Ovary (tissue), 9 donors: ENCODE results near the gene AMIGO1. TPM values are rescaled to one million over a fixed set of nuclear protein-coding genes. Genes with fewer than 3 reads are reported as not detected.

Experiments used
- DNase-seq, 5 donors: peaks; one replicate each; pipeline ENCODE4 v3.0.0-alpha.2; 2019 to 2020
- H3K27ac ChIP-seq, 2 donors: fragments of 200-600 bp; one replicate each; pipeline versions ENCODE4 v1.5.1 to v1.8.0; 2019 to 2022
- H3K27me3 ChIP-seq: fragments of 200-600 bp; one replicate; pipeline ENCODE4 v1.8.0; 2022
- H3K36me3 ChIP-seq: fragments of 200-600 bp; sonication (generic); one replicate; pipeline ENCODE4 v1.5.1; 2019
- H3K4me1 ChIP-seq: one replicate; pipeline ENCODE4 v1.8.1; 2013; ENCODE audit warnings: mild to moderate bottlenecking, moderate library complexity; ENCODE audit not compliant: insufficient read depth
- H3K4me3 ChIP-seq: fragments of 200-600 bp; sonication (generic); one replicate; pipeline ENCODE4 v1.5.1; 2017
- H3K9me3 ChIP-seq, 2 donors: fragments of 200-600 bp in 1 of 2; sonication (generic) in 1 of 2; one replicate each; pipeline versions ENCODE4 v1.5.1 to v1.8.1; 2013 to 2019; ENCODE audit warnings: mild to moderate bottlenecking in 1 of 2, moderate library complexity in 1 of 2
- CTCF ChIP-seq, 3 donors: fragments of 450-650 bp in 2 of 3; fragments of 200-600 bp in 1 of 3; IDR thresholded peaks; one replicate each; pipeline versions ENCODE4 v1.5.1 to v1.8.0; 2016 to 2022; ENCODE audit warnings: antibody characterized with exemption in 3 of 3, mild to moderate bottlenecking in 1 of 3
- EP300 ChIP-seq: sonication (generic); formaldehyde crosslinking; IDR thresholded peaks from one replicate; pipeline ENCODE4 v1.6.1; 2017; ENCODE audit warnings: antibody characterized with exemption
- POLR2A ChIP-seq: fragments of 450-650 bp; IDR thresholded peaks from one replicate; pipeline ENCODE4 v1.6.1; 2017; ENCODE audit warnings: antibody characterized with exemption, mild to moderate bottlenecking, moderate library complexity
- WGBS, 3 donors: extraction: QIAGEN DNeasy Blood & Tissue Kit in 1 of 3; methylation state at CpG; one replicate each; pipeline versions ENCODE4 v1.1.5 to v1.1.7; 2013 to 2017; 5-methylcytosine and 5-hydroxymethylcytosine counted together
- intact Hi-C, 4 donors: fragments of 100-400 bp; cut with DNase I; formaldehyde crosslinking; loops; one replicate each; pipeline versions ENCODE4 v1.11.0 to v1.15.1; 2022 to 2023
- polyA plus RNA-seq, 2 donors: library from polyadenylated mRNA; stranded (reverse); fragments of 200-250 nt in 1 of 2; fragments of 350-450 nt in 1 of 2; fragmentation: Illumina TruSeq in 1 of 2; extraction: RNeasy Lipid Tissue Mini Kit (QIAGEN cat#74804) in 1 of 2; gene quantifications; one replicate each; pipeline ENCODE4 v1.2.3, GENCODE V29; 2013 to 2014
- total RNA-seq, 7 donors: library from RNA; depleted of rRNA in 2 of 7; stranded (reverse); fragments of >200 nt in 2 of 7; fragmentation: NEBNext Ultra II Directional in 3 of 7; extraction: Animal tissue kit (Norgen Biotek cat#: 25700) in 3 of 7; gene quantifications; one replicate each; pipeline versions ENCODE4 v1.1.0 to v1.2.4, GENCODE V29; 2016 to 2023
- donor health status: DM: no; HTN: no; CAD: no; lungs with moderate emphysema.
- donor health status: DM: no; HTN: no; CAD: no.
- donor health status: Bipolar disorder and iron deficiency.
- donor health status: DM: yes; HTN: yes; CAD: no.
- donor health status: DM: no; HTN: no; CAD: no.
- donor health status: DM: yes; HTN: yes; CAD: no.

AMIGO1 gene
- total and polyA plus RNA-seq, 9 donors: 6.3 to 18.0 (median 10.8) TPM

GRCh38 chr1:109521002-109521951, 11.8 kb upstream of the AMIGO1 start:
- intact Hi-C loops: no loop called here
- 29 to 38% (median 35%) methylated on average over 14 of the region's 14 CpGs for WGBS, 3 donors

DNA sequence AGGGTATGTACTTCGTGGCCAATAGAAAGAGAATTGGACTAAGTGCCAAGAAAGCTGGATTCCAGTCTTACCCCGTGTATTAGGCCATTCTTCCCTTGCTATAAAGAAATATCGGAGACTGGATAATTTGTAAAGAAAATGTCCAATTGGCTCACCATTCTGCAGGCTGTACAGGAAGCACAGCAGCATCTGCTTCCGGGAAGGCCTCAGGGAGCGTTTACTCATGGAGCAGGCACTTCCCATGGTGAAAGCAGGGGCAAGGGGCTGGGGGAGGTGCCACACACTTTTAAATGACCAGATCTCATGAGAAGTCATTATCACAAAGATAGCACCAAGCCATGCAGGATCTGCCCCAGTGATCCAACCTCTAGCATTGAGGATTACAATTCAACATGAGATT, 7.8 kb upstream of the AMIGO1 start:
- no peaks in the 10 kb centered on the region for H3K4me1 ChIP-seq
- H3K36me3 ChIP-seq: no peaks in the 10 kb centered on the region
- H3K9me3 ChIP-seq: no peaks in the 10 kb centered on the region
- no peak for DNase-seq
- no peaks in the 10 kb centered on the region for H3K27me3 ChIP-seq
- intact Hi-C loops: no loop called here
- 88 to 91% (median 89%) methylated on average over 5 of the region's 5 CpGs for WGBS, 3 donors
- H3K27ac ChIP-seq: no peak overlapping the region
- H3K4me3 ChIP-seq: no peak overlapping the region
- no peak for TF ChIP-seq POLR2A
- TF ChIP-seq EP300: no peak
- TF ChIP-seq CTCF (IDR thresholded peaks at IDR 0.05): no peak

More at GRCh38 chr1:109521002-109521951, 11.8 kb upstream of the AMIGO1 start:
- Histone ChIP-seq H3K36me3 (no peaks in the 10 kb centered on the region), H3K4me3 (no peak overlapping the region), H3K27ac (no peak overlapping the region), H3K27me3 (no peaks in the 10 kb centered on the region), H3K4me1 (no peaks in the 10 kb centered on the region), H3K9me3 (no peaks in the 10 kb centered on the region)
- no peak for DNase-seq
- no peak for TF ChIP-seq POLR2A
- no peak for TF ChIP-seq CTCF (IDR thresholded peaks at IDR 0.05)
- no peak for TF ChIP-seq EP300

- H3K4me1 ChIP-seq: no peaks in the 10 kb centered on the region
- TF ChIP-seq POLR2A (no peak), CTCF (IDR thresholded peaks at IDR 0.05) (no peak), EP300 (no peak)
- no peak for DNase-seq
- H3K36me3 ChIP-seq: no peaks in the 10 kb centered on the region
- H3K4me3 ChIP-seq: no peak overlapping the region
- H3K27ac ChIP-seq: no peak overlapping the region
- H3K9me3 ChIP-seq: no peaks in the 10 kb centered on the region
- 88 to 93% (median 90%) methylated on average over 5 of the region's 5 CpGs for WGBS, 3 donors
- intact Hi-C loops: no loop called here
- no peaks in the 10 kb centered on the region for H3K27me3 ChIP-seq
Measured at GRCh38 chr1:109516872-109517271, 7.3 kb upstream of the AMIGO1 start.

DNA sequence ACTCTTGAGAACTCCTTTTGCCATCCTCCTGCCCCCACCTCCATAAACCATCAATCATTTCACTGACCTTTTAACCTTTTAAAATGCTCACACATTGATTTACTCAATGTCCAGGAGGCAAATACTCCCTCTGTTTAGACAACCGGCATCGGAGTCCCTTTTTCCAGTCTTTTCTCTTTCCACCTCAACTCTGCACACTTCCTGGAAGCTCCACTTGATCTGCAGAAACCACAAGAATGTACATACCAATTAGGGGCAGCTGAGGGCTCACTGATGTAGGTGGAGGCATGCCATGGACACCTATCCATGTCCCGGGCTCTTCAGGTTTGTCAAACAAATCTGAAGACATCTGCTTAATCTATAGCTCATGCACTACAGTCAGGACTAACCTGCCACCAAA, 5.3 kb upstream of the AMIGO1 start:
- Histone ChIP-seq H3K9me3 (no peaks in the 10 kb centered on the region), H3K36me3 (no peaks in the 10 kb centered on the region), H3K27me3 (no peaks in the 10 kb centered on the region), H3K27ac (no peak overlapping the region), H3K4me1 (peaks cover 6% of the 10 kb centered on the region), H3K4me3 (no peak overlapping the region)
- no peak for DNase-seq
- no peak for TF ChIP-seq CTCF (IDR thresholded peaks at IDR 0.05)
- TF ChIP-seq EP300: no peak
- no peak for TF ChIP-seq POLR2A
- intact Hi-C loops: no loop called here
- WGBS, 3 donors: 51 to 55% (median 53%) methylated on average over 3 of the region's 3 CpGs
